ENCODE results near the gene SMAD5. TPM values are rescaled to one million over a fixed set of nuclear protein-coding genes. Genes with fewer than 3 reads are reported as not detected.

SMAD5 gene
- total RNA-seq, 6 experiments from 2014 or later = 19.2 to 49.2 (median 30.6) TPM

- H3K27ac ChIP-seq = no peak overlapping the region
- ATAC-seq (no peak), DNase-seq (no peak)
- H3K4me3 ChIP-seq = no peak overlapping the region
- peaks cover 0 to 2% of the 10 kb centered on the region in 2 donors for H3K27me3 ChIP-seq
- H3K36me3 ChIP-seq = peaks cover 0 to 3% (median 0%) of the 10 kb centered on the region in 4 donors
- 33% methylated on average over 2 of the region's 2 CpGs for WGBS (ENCODE audit: insufficient coverage, low coverage, low lambda C conversion rate, missing lambda C conversion rate)
- intact Hi-C loops (cut with DNase I) = no loop called here
- peaks cover 0 to 16% (median 0%) of the 10 kb centered on the region in 4 donors for H3K4me1 ChIP-seq
- H3K9me3 ChIP-seq = no peaks in the 10 kb centered on the region
- no peak for TF ChIP-seq POLR2A (IDR thresholded peaks at IDR 0.05)
- TF ChIP-seq, protein P1, sequence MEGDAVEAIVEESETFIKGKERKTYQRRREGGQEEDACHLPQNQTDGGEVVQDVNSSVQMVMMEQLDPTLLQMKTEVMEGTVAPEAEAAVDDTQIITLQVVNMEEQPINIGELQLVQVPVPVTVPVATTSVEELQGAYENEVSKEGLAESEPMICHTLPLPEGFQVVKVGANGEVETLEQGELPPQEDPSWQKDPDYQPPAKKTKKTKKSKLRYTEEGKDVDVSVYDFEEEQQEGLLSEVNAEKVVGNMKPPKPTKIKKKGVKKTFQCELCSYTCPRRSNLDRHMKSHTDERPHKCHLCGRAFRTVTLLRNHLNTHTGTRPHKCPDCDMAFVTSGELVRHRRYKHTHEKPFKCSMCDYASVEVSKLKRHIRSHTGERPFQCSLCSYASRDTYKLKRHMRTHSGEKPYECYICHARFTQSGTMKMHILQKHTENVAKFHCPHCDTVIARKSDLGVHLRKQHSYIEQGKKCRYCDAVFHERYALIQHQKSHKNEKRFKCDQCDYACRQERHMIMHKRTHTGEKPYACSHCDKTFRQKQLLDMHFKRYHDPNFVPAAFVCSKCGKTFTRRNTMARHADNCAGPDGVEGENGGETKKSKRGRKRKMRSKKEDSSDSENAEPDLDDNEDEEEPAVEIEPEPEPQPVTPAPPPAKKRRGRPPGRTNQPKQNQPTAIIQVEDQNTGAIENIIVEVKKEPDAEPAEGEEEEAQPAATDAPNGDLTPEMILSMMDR (IDR thresholded peaks at IDR 0.05) = no peak
These were observed 54.2 kb downstream of the SMAD5 start for GRCh38 chr5:136186796-136187195.

DNA sequence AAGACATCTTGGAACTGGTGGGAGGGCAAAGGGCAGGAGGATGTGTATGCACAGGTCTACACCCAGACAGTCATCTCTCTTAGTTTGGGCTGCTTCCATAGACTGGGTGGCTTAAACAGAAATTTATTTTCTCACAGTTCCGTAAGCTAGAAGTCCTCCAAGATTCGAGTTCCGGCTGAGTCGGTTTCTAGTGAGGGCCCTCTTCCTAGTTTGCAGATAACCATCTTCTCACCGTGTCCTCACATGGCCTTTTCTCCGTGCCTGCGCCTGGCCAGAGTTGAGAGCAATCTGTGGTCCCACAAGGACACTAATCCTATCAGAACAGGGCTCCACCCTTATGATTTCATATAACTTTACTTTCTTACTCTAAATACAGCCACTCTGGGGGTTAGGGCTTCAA lies 56.2 kb downstream of the SMAD5 start:
- H3K27me3 ChIP-seq = peaks cover 0 to 7% of the 10 kb centered on the region in 2 donors
- peaks cover 0 to 3% (median 0%) of the 10 kb centered on the region in 4 donors for H3K36me3 ChIP-seq
- DNase-seq (no peak), ATAC-seq (no peak)
- H3K4me3 ChIP-seq = no peak overlapping the region
- TF ChIP-seq POLR2A (IDR thresholded peaks at IDR 0.05) = no peak
- TF ChIP-seq, protein P1 (IDR thresholded peaks at IDR 0.05) = no peak
- H3K9me3 ChIP-seq = no peaks in the 10 kb centered on the region
- intact Hi-C loops (cut with DNase I) = no loop called here
- peaks cover 0 to 25% (median 0%) of the 10 kb centered on the region in 4 donors for H3K4me1 ChIP-seq
- 86% methylated on average over 7 of the region's 7 CpGs for WGBS (ENCODE audit: insufficient coverage, low coverage, low lambda C conversion rate, missing lambda C conversion rate)
- H3K27ac ChIP-seq = no peak overlapping the region

DNA sequence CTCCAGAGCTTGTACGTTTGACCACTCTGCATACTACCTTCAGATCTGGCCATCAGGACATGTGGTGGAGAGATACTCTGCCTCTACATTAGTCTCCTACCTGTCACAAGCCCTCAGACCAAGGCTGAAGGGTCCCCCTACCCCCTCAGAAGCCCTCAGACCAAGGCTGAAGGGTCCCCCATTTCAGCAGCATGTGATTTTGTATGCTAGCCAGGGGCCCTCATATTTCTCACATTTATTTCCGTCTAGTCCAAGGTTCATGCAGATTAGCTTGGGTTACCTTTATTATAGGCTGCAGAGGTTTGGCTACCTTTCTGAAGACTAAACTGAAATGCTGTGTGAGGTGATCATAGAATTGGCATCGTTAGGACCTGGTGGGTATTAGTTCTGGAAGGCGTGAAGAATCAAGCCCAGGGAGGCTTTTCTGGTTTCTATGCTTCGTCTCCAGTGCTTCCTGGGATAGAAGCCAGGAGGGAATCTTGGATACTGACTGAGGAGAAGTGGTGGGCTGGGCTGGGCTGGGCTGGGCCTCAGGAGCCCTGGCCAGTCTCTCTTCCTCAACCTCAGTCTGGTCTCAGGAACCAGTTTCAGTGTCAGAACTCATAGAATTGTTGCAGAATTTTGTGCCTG lies 57.6 kb downstream of the SMAD5 start:
- TF ChIP-seq, protein P1 (IDR thresholded peaks at IDR 0.05) = no peak
- no peak for TF ChIP-seq POLR2A (IDR thresholded peaks at IDR 0.05)
- Histone ChIP-seq H3K27me3 (peaks cover 0 to 7% of the 10 kb centered on the region in 2 donors), H3K4me1 (peaks cover 0 to 25% (median 0%) of the 10 kb centered on the region in 4 donors), H3K4me3 (no peak overlapping the region), H3K27ac (no peak overlapping the region), H3K9me3 (no peaks in the 10 kb centered on the region), H3K36me3 (peaks cover 0 to 3% (median 0%) of the 10 kb centered on the region in 4 donors)
- WGBS (ENCODE audit: insufficient coverage, low coverage, low lambda C conversion rate, missing lambda C conversion rate) = 30% methylated on average over 4 of the region's 5 CpGs
- intact Hi-C loops (cut with DNase I) = no loop called here
- ATAC-seq (no peak), DNase-seq (no peak)

DNA sequence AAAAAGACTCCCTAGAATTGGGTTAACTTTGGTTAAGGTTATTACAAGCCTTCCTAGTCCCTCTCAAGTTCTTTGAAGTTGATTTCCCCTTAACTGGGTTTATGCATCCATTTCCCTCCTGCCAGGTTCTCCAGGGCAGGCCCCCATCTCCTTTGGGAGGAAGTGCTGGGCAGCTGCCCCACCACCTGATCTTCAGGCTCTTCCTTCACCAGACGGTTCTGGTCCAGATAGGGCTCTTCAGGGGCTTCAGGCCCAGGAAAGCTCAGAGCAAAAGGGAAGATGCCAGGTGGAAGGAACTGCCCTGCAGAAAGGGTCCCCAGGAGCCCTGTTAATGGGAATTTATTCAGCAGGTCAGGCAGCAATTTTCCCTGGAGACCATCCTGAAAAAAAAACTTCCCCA lies 58.3 kb downstream of the SMAD5 start:
- no CpG with 5 or more reads among the region's 1 CpG for WGBS (ENCODE audit: insufficient coverage, low coverage, low lambda C conversion rate, missing lambda C conversion rate)
- Histone ChIP-seq H3K4me3 (no peak overlapping the region), H3K4me1 (peaks cover 0 to 25% (median 0%) of the 10 kb centered on the region in 4 donors), H3K9me3 (no peaks in the 10 kb centered on the region), H3K27me3 (peaks cover 0 to 7% of the 10 kb centered on the region in 2 donors), H3K36me3 (peaks cover 0 to 3% (median 0%) of the 10 kb centered on the region in 4 donors), H3K27ac (no peak overlapping the region)
- intact Hi-C loops (cut with DNase I) = no loop called here
- no peak for ATAC-seq
- no peak for DNase-seq
- TF ChIP-seq, protein P1 (IDR thresholded peaks at IDR 0.05) = no peak
- TF ChIP-seq POLR2A (IDR thresholded peaks at IDR 0.05) = no peak
